Cardiac atrium fibroblast (primary cell): ENCODE data around the gene RETSAT. TPM values are rescaled to one million over a fixed set of nuclear protein-coding genes. Genes with fewer than 3 reads are reported as not detected.

Experiments
- total RNA-seq: library from RNA; depleted of rRNA; stranded (reverse); fragments of >200 nt; gene quantifications from 2 replicates; pipeline ENCODE4 v1.2.3, GENCODE V29; 2015

RETSAT gene
- total RNA-seq, result 44.6 and 55.8 TPM in 2 replicates

GRCh38 chr2:85354286-85355072 lies at the start of gene RETSAT, which contains the start of gene ELMOD3:
RETSAT (minus strand) TSS chr2:85354528; CDS start chr2:85354507, 21 bp downstream.
ELMOD3 (plus strand) TSS chr2:85354769; CDS start chr2:85357199, 2,430 bp downstream.

GRCh38 chr2:85327822-85328617 lies 26.3 kb downstream of the RETSAT start, which contains the start of gene TGOLN2:
TGOLN2 (minus strand) TSS chr2:85327989; CDS start chr2:85327962, 27 bp downstream.

Other genes with a start within 250 kb of the RETSAT start
- gene TCF7L1, start 221.1 kb downstream of the RETSAT start, total RNA-seq, result 1.6 and 2.9 TPM in 2 replicates
- gene TGOLN2, start 26.5 kb downstream of the RETSAT start, total RNA-seq, result 79.6 and 98.8 TPM in 2 replicates
- 8.3 and 10.5 TPM in 2 replicates for gene ELMOD3, start 241 bp upstream of the RETSAT start, total RNA-seq
- gene CAPG, start 55.8 kb upstream of the RETSAT start, total RNA-seq, result 23.3 and 29.4 TPM in 2 replicates
- gene SH2D6, start 64.2 kb upstream of the RETSAT start, total RNA-seq, result not detected in 2 replicates
- 86.3 and 97.7 TPM in 2 replicates for gene MAT2A, start 184.6 kb upstream of the RETSAT start, total RNA-seq
- gene GGCX, start 207.0 kb upstream of the RETSAT start, total RNA-seq, result 46.5 and 82.5 TPM in 2 replicates
- gene VAMP8, start 223.1 kb upstream of the RETSAT start, total RNA-seq, result 0.16 and 2.2 TPM in 2 replicates
- 30.6 and 43.5 TPM in 2 replicates for gene VAMP5, start 229.9 kb upstream of the RETSAT start, total RNA-seq
- 136 and 149 TPM in 2 replicates for gene RNF181, start 241.2 kb upstream of the RETSAT start, total RNA-seq
- gene TMEM150A, start 248.2 kb upstream of the RETSAT start, total RNA-seq, result 21.4 and 31.4 TPM in 2 replicates